IPS-18c (cell line): Measurements from ENCODE around the gene ITGAX.
"Not testable (repeated sequence)": the region's sequence is repeated elsewhere in the genome, so short reads cannot be mapped to it uniquely, and the experiment has no call there.

Experiments
- H3K4me3 ChIP-seq: 2 replicates; pipeline ENCODE4 v1.7.0; 2013; ENCODE audit warnings: low read depth, mild to moderate bottlenecking, low read length, moderate library complexity; ENCODE audit not compliant: insufficient read depth
- H3K9me3 ChIP-seq: one replicate; pipeline ENCODE4 v1.6.1; 2013; ENCODE audit warnings: mild to moderate bottlenecking, low read length, moderate library complexity; ENCODE audit not compliant: control insufficient read depth, insufficient read depth

The ITGAX gene

DNA sequence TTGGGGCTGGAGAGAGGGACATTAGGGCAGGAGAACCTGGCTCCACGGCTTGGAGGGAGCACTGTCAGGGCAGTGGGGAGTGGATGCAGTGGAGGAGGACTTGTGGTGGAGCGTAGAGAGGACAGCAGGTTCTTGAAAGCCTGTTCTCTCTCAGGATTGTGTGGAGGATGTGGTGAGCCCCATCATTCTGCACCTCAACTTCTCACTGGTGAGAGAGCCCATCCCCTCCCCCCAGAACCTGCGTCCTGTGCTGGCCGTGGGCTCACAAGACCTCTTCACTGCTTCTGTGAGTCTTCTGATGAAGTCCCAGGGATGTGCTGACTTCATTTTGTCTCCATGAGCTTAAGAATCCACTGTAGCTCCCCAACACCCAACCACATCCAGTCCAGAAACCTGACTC is 59.7 kb downstream of the ITGAX start:
- Histone ChIP-seq H3K9me3 (no peaks in the 10 kb centered on the region), H3K4me3 (no peak overlapping the region)

- H3K4me3 ChIP-seq, result no peak overlapping the region
- no peaks in the 10 kb centered on the region for H3K9me3 ChIP-seq
Measured at GRCh38 chr16:31416371-31416770, 61.4 kb downstream of the ITGAX start.

DNA sequence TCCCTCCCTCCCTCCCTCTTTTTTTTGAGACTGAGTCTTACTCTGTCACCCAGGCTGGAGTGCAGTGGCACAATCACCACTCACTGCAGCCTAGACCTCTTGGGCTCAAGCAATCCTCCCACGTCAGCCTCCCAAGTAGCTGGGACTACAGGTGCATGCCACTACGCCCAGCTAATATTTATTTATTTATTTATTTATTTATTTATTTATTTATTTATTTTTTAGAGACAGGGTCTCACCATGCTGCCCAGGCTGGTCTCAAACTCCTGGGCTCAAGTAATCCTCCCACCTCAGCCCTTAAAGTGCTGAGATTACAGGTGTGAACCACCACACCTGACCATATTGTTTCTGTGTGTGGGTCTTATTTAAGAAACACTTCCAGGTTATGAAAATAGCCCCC is 62.1 kb downstream of the ITGAX start:
- H3K9me3 ChIP-seq, H3K4me3 ChIP-seq: not testable (repeated sequence)

- no peaks in the 10 kb centered on the region for H3K9me3 ChIP-seq
- H3K4me3 ChIP-seq, result no peak overlapping the region
Measured at GRCh38 chr16:31417916-31418315, 62.9 kb downstream of the ITGAX start.

GRCh38 chr16:31420037-31420436 is 65.1 kb downstream of the ITGAX start:
- Histone ChIP-seq H3K9me3 (no peaks in the 10 kb centered on the region), H3K4me3 (no peak overlapping the region)

DNA sequence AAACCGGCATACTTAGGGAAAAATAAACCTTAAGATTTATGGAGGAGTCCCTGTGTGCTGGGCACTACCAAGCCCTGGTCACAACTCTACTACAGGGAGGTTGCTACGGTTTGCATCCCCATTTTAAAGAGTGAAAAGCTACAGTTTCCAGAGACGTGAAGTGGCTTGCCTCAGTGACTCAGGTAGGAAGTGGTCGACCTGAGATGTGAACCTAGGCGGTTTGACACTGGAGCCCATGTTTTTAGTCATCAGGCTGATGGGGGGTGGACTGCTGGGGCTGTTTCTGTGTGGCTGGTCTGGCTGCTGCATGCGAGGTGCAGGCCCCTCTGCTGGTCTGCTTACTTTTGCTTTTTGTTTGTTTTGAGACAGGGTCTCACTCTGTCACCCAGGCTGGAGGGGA is 66.6 kb downstream of the ITGAX start:
- Histone ChIP-seq H3K4me3 (no peak overlapping the region), H3K9me3 (no peaks in the 10 kb centered on the region)

GRCh38 chr16:31423241-31423640 is 68.3 kb downstream of the ITGAX start:
- Histone ChIP-seq H3K9me3 (no peaks in the 10 kb centered on the region), H3K4me3 (no peak overlapping the region)

DNA sequence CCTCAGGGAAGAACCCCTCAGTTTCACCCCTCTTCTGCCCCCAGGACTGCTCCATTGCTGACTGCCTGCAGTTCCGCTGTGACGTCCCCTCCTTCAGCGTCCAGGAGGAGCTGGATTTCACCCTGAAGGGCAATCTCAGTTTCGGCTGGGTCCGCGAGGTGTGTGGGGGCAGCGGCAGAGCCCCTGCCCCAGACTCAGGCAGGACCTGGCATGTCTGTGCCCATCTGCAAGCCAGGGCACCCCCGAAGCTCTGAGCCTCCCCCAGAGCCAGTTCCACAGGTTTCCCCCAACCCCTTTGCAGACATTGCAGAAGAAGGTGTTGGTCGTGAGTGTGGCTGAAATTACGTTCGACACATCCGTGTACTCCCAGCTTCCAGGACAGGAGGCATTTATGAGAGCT is 68.8 kb downstream of the ITGAX start:
- Histone ChIP-seq H3K9me3 (no peaks in the 10 kb centered on the region), H3K4me3 (no peak overlapping the region)

GRCh38 chr16:31427441-31428278 is 72.7 kb downstream of the ITGAX start:
- Histone ChIP-seq H3K4me3 (no peak overlapping the region), H3K9me3 (no peaks in the 10 kb centered on the region)

DNA sequence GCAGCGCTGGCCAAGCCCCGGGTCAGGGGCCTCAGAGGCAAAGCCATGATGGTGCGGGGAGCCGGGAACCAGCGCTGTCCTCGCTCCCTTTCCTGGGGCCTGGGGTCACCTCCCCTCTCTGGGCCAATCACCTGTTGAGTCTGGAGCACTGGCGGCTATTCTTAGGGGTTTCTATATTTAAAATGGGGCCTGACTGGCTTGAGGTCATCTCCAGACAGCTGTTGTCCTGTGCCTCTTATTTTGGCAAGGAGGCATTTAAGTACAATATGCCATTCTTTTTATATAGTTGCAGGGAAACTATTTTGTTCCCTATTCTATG is 73.3 kb downstream of the ITGAX start, which contains the start of gene COX6A2:
Gene COX6A2 (minus strand): TSS at position 82 of the 319 bp plus-strand sequence. CDS start 35 bp downstream, at position 47.
- Histone ChIP-seq H3K4me3 (no peak within 1 kb of the TSS), H3K9me3 (no peaks in the 10 kb centered on the region)

GRCh38 chr16:31428638-31429247 is 73.8 kb downstream of the ITGAX start:
- Histone ChIP-seq H3K9me3 (no peaks in the 10 kb centered on the region), H3K4me3 (no peak overlapping the region)

GRCh38 chr16:31429314-31429713 is 74.3 kb downstream of the ITGAX start:
- H3K9me3 ChIP-seq, result no peaks in the 10 kb centered on the region
- no peak overlapping the region for H3K4me3 ChIP-seq

DNA sequence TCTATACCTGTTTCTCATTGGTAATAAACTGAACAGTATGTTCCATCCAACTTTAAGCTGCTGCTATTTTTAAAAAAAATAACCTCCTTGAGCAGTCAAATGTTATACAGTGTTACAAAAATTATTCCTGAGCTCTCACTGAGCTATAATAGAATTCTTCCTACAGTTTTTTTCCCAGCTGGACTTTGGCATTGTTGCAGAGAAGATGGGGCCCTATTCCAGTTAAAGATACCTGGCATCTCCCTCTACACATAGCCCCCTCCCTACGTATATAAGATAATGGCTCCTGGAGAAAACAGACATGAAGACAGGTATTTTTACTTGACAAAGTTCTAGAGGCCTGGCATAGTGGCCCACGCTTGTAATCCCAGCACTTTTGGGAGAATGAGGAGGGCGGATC is 74.8 kb downstream of the ITGAX start:
- no peaks in the 10 kb centered on the region for H3K9me3 ChIP-seq
- no peak overlapping the region for H3K4me3 ChIP-seq

- H3K4me3 ChIP-seq, result no peak overlapping the region
- no peaks in the 10 kb centered on the region for H3K9me3 ChIP-seq
Measured at GRCh38 chr16:31430380-31431052, 75.5 kb downstream of the ITGAX start.
